ENCODE results near the gene ATAD5.

DNA sequence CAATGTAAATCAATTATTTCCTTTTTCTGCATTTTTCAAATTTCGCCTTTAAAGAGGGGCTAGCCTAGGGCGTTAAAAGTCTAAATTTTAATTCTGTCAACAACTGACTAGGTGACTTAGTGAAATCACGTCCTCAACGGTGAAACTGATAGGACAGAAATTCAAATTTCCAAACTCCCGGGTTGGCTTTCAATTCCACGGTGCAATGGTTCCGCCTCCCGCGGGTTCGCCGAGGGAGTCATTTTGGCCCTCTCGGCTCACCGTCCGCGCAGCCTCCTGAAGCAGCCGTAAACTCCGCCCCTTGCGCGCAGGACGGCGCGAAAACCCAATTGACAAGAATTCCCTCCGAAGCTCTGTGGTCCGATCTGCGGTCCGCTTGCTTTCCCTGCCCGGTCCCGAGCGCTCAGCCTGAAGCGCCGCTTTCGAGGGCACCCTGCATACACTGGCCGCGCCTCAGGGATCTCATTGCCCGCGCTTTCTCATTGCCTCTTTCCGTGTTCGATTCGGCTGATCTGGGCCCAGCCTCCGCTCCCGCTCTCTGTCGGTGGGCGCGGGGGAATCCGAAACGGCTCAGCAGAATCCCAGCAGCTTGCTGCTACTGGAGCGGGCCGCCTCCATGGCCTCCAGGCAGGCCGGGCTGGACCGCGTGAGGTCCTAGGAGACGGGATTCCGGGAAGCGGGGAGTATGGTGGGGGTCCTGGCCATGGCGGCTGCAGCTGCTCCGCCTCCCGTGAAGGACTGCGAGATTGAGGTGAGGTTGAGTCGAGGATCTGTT is at the start of gene ATAD5:
- no peak for TF ChIP-seq CTCF (IDR thresholded peaks at IDR 0.05)
- TF ChIP-seq POLR2A (IDR thresholded peaks at IDR 0.05): no peak

Data from breast epithelium (tissue), 3 donors.